Measurements from ENCODE around the gene HOXA5.
A peak's percentile ranks its signal among the peaks of the same experiment; 100 is the strongest.

Gene HOXA5

GRCh38 chr7:27126596-27127327, 16.7 kb downstream of the HOXA5 start:
- Histone ChIP-seq H3K27ac (ENCODE audit: low read depth, low read length) (no peak overlapping the region), H3K9ac (ENCODE audit: low read length) (no peak overlapping the region), H3K4me1 (ENCODE audit: control insufficient read depth, insufficient read depth, low read length) (peaks cover 21% of the 10 kb centered on the region; the same call in 1 of the 2 replicates), H3K27me3 (ENCODE audit: control insufficient read depth, insufficient read depth, low read length) (peaks cover 100% of the 10 kb centered on the region), H3K36me3 (ENCODE audit: control insufficient read depth, insufficient read depth, low read length) (no peaks in the 10 kb centered on the region), H3K4me3 (ENCODE audit: low read depth, low read length) (no peak overlapping the region), H3K9me3 (ENCODE audit: control insufficient read depth, insufficient read depth, low read depth, low read length) (no peaks in the 10 kb centered on the region)

DNA sequence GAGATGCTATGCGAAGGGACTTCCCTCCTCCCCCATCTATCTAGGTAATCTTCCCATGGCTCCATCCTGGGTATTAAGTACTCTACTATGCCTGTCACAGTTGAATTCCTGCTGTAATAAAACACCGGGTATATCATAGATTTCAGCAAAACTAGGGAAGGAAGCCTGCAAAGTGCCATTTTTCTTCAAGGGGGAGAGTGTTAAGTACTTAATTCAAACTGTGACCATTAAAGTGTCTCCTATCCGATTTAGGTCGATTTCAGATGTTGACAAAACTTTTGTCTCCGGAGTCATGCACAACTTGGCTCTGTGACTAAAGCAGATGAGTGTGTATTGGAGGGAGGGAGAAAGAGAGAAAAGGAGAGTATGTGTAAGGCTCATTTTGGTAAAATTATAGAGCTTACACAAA, 17.5 kb downstream of the HOXA5 start:
- peaks cover 17% of the 10 kb centered on the region; the same call in 1 of the 2 replicates for H3K4me1 ChIP-seq (ENCODE audit: control insufficient read depth, insufficient read depth, low read length)
- H3K27ac ChIP-seq (ENCODE audit: low read depth, low read length): no peak overlapping the region
- peaks cover 100% of the 10 kb centered on the region for H3K27me3 ChIP-seq (ENCODE audit: control insufficient read depth, insufficient read depth, low read length)
- no peak overlapping the region for H3K9ac ChIP-seq (ENCODE audit: low read length)
- H3K9me3 ChIP-seq (ENCODE audit: control insufficient read depth, insufficient read depth, low read depth, low read length): no peaks in the 10 kb centered on the region
- H3K4me3 ChIP-seq (ENCODE audit: low read depth, low read length): no peak overlapping the region
- no peaks in the 10 kb centered on the region for H3K36me3 ChIP-seq (ENCODE audit: control insufficient read depth, insufficient read depth, low read length)

DNA sequence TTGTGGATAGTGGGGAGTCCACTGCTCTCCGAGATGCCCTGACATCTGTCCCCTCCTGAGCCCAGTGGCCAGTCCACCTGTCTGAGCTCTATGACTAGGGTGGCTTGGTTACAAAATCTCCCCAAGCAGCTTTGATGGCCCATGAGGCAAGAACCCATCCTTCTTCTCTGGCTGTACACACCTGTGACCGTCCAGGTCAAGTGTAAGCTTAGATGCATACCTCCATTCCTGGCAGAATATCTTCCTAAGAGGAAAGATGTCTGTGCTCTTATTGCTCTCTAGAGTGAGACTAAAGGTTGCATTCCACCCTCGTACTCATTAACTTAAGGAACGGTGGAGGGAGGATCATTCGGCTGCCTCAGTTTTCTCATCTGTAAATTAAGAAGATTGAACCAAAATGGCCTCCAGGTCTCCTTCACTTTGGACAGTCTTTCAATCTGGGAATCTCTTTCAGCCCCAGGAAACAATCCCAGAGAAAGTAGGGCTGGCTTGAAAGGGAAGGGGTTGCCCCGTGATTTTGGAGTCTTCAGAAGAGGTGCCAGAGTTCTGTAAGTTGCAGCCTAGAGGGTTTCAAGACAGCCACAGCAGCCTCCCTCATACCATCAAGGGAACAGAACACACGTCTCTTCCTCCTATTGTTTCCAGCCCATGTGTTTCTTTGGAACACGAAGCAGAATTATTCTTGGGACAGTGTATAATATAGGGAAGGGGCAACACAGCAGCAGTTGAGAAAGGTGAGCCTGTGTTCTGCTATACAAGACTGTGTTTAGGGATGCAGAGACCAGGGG, 18.4 kb downstream of the HOXA5 start:
- Histone ChIP-seq H3K9me3 (ENCODE audit: control insufficient read depth, insufficient read depth, low read depth, low read length) (no peaks in the 10 kb centered on the region), H3K27ac (ENCODE audit: low read depth, low read length) (no peak overlapping the region), H3K36me3 (ENCODE audit: control insufficient read depth, insufficient read depth, low read length) (no peaks in the 10 kb centered on the region), H3K9ac (ENCODE audit: low read length) (peak overlapping the region; percentile 13), H3K4me1 (ENCODE audit: control insufficient read depth, insufficient read depth, low read length) (peaks cover 17% of the 10 kb centered on the region; the same call in 1 of the 2 replicates), H3K4me3 (ENCODE audit: low read depth, low read length) (no peak overlapping the region), H3K27me3 (ENCODE audit: control insufficient read depth, insufficient read depth, low read length) (peaks cover 100% of the 10 kb centered on the region)

DNA sequence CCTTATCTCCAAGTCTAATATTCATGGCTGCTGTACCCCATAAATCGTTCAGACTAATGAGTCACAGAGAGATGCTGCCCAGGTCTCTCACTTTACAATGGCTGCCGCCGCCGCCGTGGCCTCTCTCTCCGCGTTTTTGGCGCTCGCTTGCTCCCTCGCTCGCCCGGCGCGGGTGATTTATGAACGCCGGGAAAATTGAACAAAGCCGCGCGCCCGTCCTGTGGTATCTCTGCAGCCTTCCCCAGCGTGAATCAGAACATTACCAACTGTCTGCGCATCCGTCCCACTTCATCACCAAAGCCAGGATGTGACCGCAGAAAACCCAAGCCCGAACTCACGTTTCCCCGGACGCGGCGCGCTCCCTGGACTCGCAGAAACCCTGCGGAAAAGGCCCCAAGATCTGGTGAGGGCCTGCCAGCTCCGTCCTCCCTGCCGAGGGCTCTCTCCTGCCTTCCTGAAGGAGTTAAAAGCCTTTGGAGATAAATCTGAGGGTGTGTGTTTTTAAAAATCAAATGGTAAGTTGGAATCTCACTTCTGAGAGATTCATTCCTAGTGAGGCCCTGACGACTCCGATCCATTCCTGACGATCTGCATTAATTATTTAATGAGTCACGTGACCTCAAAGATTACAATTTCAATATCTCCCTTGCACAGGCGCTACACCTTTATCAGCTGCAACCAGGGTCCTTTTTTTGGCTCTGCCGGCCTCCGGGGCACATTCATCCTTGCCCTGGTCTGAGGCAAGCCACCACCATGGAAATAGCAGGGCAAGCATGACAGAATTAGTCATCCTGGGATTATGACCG, 19.2 kb downstream of the HOXA5 start:
- H3K4me1 ChIP-seq (ENCODE audit: control insufficient read depth, insufficient read depth, low read length): peaks cover 17% of the 10 kb centered on the region; the same call in 1 of the 2 replicates
- peaks cover 100% of the 10 kb centered on the region for H3K27me3 ChIP-seq (ENCODE audit: control insufficient read depth, insufficient read depth, low read length)
- H3K9ac ChIP-seq (ENCODE audit: low read length): peak overlapping the region; percentile 13
- H3K9me3 ChIP-seq (ENCODE audit: control insufficient read depth, insufficient read depth, low read depth, low read length): no peaks in the 10 kb centered on the region
- H3K36me3 ChIP-seq (ENCODE audit: control insufficient read depth, insufficient read depth, low read length): no peaks in the 10 kb centered on the region
- H3K4me3 ChIP-seq (ENCODE audit: low read depth, low read length): peak overlapping the region; percentile 18; the same call in 1 of the 2 replicates
- no peak overlapping the region for H3K27ac ChIP-seq (ENCODE audit: low read depth, low read length)

- H3K4me3 ChIP-seq (ENCODE audit: low read depth, low read length): peak overlapping the region; percentile 2; the same call in 1 of the 2 replicates
Measured at GRCh38 chr7:27123477-27124053, 19.9 kb downstream of the HOXA5 start.

GRCh38 chr7:27123007-27123476, 20.4 kb downstream of the HOXA5 start:
- Histone ChIP-seq H3K36me3 (ENCODE audit: control insufficient read depth, insufficient read depth, low read length) (no peaks in the 10 kb centered on the region), H3K4me3 (ENCODE audit: low read depth, low read length) (peak overlapping the region; percentile 2; the same call in 1 of the 2 replicates), H3K9ac (ENCODE audit: low read length) (peak overlapping the region; percentile 45), H3K9me3 (ENCODE audit: control insufficient read depth, insufficient read depth, low read depth, low read length) (no peaks in the 10 kb centered on the region), H3K4me1 (ENCODE audit: control insufficient read depth, insufficient read depth, low read length) (peaks cover 18% of the 10 kb centered on the region; the same call in 1 of the 2 replicates), H3K27me3 (ENCODE audit: control insufficient read depth, insufficient read depth, low read length) (peaks cover 100% of the 10 kb centered on the region), H3K27ac (ENCODE audit: low read depth, low read length) (no peak overlapping the region)

More at GRCh38 chr7:27123477-27124053, 19.9 kb downstream of the HOXA5 start:
- H3K9me3 ChIP-seq (ENCODE audit: control insufficient read depth, insufficient read depth, low read depth, low read length): no peaks in the 10 kb centered on the region
- H3K9ac ChIP-seq (ENCODE audit: low read length): peak overlapping the region; percentile 45
- H3K4me1 ChIP-seq (ENCODE audit: control insufficient read depth, insufficient read depth, low read length): peaks cover 17% of the 10 kb centered on the region; the same call in 1 of the 2 replicates
- H3K36me3 ChIP-seq (ENCODE audit: control insufficient read depth, insufficient read depth, low read length): no peaks in the 10 kb centered on the region
- no peak overlapping the region for H3K27ac ChIP-seq (ENCODE audit: low read depth, low read length)
- H3K27me3 ChIP-seq (ENCODE audit: control insufficient read depth, insufficient read depth, low read length): peaks cover 100% of the 10 kb centered on the region

DNA sequence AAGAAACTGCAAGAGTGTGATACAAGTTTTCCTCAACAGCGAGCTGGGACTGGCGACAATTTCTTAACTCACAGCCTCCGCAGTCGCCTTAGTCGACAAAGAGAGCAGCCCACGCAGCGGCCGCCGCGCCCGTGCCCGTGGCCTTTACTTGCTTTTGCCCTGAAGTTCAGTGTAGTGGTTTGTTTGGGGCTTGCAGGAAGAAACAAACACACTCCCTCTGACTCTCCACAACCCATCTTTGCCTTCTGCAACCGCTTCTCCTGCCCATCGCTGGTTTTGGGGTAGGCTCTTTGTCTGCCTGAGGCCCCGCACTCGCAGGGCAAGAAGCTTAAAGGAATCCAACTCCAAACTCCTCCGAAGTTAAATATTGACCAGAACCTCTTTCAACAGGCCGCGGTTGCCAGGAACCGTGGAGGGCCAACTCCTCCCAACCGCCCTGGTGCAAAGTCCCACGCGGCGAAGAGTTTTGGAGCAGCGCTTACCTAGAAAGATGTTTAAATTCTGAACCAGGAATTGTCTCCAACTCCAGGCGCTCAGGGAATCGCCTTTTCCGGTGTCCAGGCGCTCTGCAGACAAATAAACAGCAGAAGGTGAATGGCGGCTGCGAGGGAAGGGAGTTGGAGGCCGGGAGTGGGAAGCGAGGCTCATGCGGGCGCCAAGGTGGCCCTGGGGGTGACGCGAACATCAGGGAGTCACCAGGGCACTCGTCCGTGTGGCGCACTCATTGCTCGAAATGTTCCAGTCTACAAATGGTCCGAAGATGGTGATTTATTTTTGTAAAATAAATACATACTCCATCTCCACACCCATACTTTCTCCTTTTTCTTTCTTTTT, 21.2 kb downstream of the HOXA5 start:
- H3K36me3 ChIP-seq (ENCODE audit: control insufficient read depth, insufficient read depth, low read length): no peaks in the 10 kb centered on the region
- peaks cover 100% of the 10 kb centered on the region for H3K27me3 ChIP-seq (ENCODE audit: control insufficient read depth, insufficient read depth, low read length)
- peak overlapping the region; percentile 9; the same call in 1 of the 2 replicates for H3K4me3 ChIP-seq (ENCODE audit: low read depth, low read length)
- no peaks in the 10 kb centered on the region for H3K9me3 ChIP-seq (ENCODE audit: control insufficient read depth, insufficient read depth, low read depth, low read length)
- peaks cover 23% of the 10 kb centered on the region; the same call in 1 of the 2 replicates for H3K4me1 ChIP-seq (ENCODE audit: control insufficient read depth, insufficient read depth, low read length)
- H3K27ac ChIP-seq (ENCODE audit: low read depth, low read length): no peak overlapping the region
- H3K9ac ChIP-seq (ENCODE audit: low read length): peak overlapping the region; percentile 45

DNA sequence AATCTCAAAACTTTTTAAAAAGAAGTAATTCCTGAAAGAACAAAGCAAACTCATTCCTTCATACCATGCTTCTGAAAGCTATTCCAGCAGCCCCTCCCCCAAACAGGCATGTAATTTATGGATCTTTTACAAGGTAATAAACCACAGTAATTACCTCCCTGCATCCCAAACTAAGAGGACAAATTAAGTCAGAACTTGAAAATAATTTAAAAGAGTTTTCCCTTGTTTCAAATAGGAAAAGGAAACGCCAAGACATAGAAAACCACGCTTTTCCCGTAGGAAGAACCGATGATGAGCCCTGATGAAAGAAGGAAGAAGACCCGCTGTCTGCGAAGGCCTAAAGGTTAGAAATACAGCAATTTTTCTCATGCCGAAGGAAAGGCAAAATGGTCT, 21.8 kb downstream of the HOXA5 start:
- Histone ChIP-seq H3K36me3 (ENCODE audit: control insufficient read depth, insufficient read depth, low read length) (no peaks in the 10 kb centered on the region), H3K4me1 (ENCODE audit: control insufficient read depth, insufficient read depth, low read length) (peaks cover 23% of the 10 kb centered on the region; the same call in 1 of the 2 replicates), H3K27me3 (ENCODE audit: control insufficient read depth, insufficient read depth, low read length) (peaks cover 100% of the 10 kb centered on the region), H3K9ac (ENCODE audit: low read length) (peak overlapping the region; percentile 30), H3K4me3 (ENCODE audit: low read depth, low read length) (peak overlapping the region; percentile 9; the same call in 1 of the 2 replicates), H3K27ac (ENCODE audit: low read depth, low read length) (no peak overlapping the region), H3K9me3 (ENCODE audit: control insufficient read depth, insufficient read depth, low read depth, low read length) (no peaks in the 10 kb centered on the region)

GRCh38 chr7:27119412-27119911, 24.0 kb downstream of the HOXA5 start:
- no peak overlapping the region for H3K27ac ChIP-seq (ENCODE audit: low read depth, low read length)
- H3K4me3 ChIP-seq (ENCODE audit: low read depth, low read length): no peak overlapping the region
- H3K4me1 ChIP-seq (ENCODE audit: control insufficient read depth, insufficient read depth, low read length): peaks cover 27% of the 10 kb centered on the region; the same call in 1 of the 2 replicates
- no peaks in the 10 kb centered on the region for H3K9me3 ChIP-seq (ENCODE audit: control insufficient read depth, insufficient read depth, low read depth, low read length)
- H3K9ac ChIP-seq (ENCODE audit: low read length): peak overlapping the region; percentile 30
- H3K36me3 ChIP-seq (ENCODE audit: control insufficient read depth, insufficient read depth, low read length): no peaks in the 10 kb centered on the region
- H3K27me3 ChIP-seq (ENCODE audit: control insufficient read depth, insufficient read depth, low read length): peaks cover 100% of the 10 kb centered on the region
